Prostate gland (tissue), 2 donors: ENCODE data around the gene ACYP1.

ENCODE experiments used
- CTCF ChIP-seq, 4 experiments: fragments of 200-600 bp in 2 of 4; fragments of 450-650 bp in 2 of 4; sonication (generic) in 2 of 4; IDR thresholded peaks; 1 replicate in 3 of 4; 2 replicates in 1 of 4; pipeline ENCODE4 v1.5.1; 2016 to 2019; ENCODE audit warnings: antibody characterized with exemption in 4 of 4, mild to moderate bottlenecking in 2 of 4, moderate library complexity in 2 of 4
- POLR2A ChIP-seq: fragments of 450-650 bp; IDR thresholded peaks from one replicate; pipeline ENCODE4 v1.6.1; 2016; ENCODE audit warnings: antibody characterized with exemption, mild to moderate bottlenecking
- POLR2AphosphoS5 ChIP-seq: sonication (generic); formaldehyde crosslinking; IDR thresholded peaks from one replicate; pipeline ENCODE4 v1.6.1; 2017; ENCODE audit warnings: antibody characterized with exemption

DNA sequence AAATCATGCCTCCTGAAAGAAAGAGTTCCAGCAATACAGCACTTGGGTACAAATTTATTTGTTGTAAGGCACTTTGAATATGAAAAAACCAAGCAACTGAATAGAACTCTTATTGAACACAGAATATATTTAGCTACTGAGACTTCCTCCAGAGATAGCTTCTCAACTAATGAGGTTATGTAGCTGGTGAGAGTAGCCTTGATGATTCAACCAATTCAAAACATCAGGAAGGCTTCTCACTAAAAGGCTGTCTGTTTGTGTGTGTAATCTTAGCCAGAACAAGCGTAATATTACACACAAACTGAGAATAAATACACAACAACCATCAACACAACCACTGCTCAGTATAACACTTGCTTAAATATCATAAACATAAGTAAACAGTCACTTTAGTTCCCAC lies 40.7 kb downstream of the ACYP1 start:
- TF ChIP-seq POLR2A (no peak), CTCF (IDR thresholded peaks at IDR 0.05) (no peak), POLR2AphosphoS5 (no peak)
